GF-D8 (cell line): Measurements from ENCODE around the gene CDK6.
A peak's percentile ranks its signal among the peaks of the same experiment; 100 is the strongest.

Source experiments
- DNase-seq: peaks from one replicate; lab custom pipeline; 2025; lab: John Stamatoyannopoulos, UW

Gene CDK6

DNA sequence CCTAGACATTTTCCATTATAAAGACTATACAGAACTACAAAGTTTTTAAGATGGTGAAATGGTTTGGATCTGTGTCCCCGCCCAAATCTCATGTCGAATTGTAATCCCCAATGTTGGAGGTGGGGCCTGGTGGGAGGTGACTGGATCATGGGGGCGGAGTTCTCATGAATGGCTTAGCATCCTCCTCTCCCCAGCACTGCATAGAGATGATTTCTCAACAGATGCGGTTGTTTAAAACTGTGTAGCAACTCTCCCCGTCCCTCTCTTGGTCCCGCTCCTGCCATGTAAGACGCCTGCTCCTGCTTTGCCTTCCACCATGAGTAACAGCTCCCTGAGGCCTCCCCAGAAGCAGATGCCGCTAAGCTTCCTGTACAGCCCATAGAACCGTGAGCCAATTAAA, 247.8 kb downstream of the CDK6 start:
- peak; percentile 81 for DNase-seq

DNA sequence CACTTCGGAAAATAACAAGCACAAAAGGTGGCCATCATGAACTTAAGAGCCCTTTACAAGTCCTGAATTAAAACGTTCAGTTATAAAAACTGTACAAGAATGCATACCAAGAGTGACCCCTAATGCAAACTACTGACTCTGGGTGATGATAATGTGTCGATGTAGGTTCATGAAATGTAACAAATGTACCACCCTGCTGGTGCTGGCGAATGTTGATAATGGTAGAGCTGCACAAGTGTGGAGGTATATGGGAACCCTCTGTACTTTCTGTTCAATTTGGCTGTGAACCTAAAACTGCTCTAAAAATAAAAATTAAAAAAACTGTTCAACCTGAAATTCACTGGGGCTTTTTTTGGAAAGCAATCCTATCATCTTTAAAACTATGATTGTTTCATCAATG, 249.5 kb downstream of the CDK6 start:
- DNase-seq, result no peak

DNA sequence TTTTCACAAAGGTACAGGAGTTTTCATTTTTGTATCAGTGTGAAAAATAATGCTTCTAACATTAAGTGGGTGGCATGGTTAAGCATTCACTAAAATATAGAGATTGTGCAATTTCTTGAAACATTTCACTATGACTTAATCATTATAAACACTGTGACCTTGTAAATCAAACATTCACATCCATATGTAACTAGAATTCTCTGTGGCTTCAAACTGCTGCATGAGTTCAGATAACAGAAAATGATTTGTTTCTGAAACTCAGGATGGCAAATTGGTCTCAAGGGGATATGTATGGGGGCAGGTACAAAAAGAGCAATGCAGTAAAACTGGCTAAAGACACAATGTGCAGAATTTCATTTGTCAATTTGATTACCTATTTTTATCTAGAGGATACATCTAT, 250.0 kb downstream of the CDK6 start:
- no peak for DNase-seq

DNA sequence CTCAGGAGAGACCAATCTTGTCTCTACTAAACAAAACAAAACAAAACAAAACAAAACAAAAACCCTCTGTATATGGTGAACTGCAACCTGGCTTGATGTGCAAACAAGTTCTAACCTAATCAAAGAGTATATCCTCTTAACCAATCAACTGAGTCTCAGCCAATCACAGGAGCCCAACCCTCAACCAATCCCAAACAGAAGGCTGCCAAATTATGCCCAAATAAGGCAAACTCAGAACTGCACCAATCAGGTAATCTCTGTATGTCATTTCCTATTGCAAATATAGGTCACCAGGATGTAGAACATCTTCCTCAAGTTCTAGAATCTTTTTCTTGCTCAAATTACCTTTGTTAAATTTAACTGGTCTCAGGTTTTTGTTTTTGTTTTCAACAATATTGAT, 251.4 kb downstream of the CDK6 start:
- no peak for DNase-seq

DNA sequence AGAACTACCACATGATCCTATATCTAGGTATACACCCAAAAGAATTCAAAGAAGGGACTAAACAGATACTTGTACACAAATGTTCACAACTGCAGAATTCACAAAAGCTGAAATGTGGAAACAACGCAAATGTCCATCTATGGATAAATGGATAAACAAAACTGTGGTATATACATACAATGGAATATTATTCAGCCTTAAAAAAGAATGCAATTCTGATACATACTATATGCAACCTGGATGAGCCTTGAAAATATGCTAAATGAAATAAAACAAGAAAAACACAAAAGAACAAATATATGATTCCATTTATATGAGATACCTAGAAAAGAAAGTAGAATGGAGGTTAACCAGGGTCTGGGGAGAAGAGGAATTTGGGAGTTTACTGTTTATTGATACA, 253.4 kb downstream of the CDK6 start:
- DNase-seq, result no peak

DNA sequence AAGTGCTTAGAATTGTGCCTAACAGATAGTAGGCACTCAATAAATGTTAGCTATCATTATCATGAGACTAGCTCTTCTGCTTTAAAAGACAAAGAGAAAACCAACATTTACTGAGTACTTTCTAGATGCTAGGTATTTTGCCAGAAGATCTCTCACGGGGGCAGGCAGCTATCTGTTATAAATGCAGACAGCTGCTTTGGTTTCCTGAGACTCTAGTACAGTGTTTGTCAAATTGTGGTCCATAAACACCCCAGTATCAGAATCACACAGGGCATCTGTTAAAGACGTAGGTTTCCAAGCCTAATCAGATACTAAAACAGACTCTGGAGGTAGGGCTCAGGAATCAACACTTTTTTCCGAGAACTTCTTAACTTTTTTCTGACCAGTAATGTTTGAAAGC, 260.1 kb downstream of the CDK6 start:
- no peak for DNase-seq

DNA sequence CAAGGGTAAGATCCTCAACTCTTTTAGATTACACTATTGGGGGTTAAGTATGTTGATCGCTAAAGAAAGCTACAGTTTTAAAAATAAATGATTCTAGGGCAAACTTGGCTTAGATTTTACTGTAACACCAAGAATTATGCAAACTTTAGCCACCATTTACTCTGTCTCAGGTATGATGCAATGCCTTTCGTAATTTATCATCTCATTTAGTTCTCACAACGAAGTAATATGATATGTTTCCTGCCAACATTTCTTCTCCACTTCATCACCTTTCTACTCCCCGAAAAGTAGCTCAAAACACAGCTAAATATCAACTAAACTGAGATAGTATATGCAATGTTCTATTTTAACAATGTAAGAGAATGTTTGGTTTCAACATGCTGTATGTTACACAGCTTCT, 267.2 kb downstream of the CDK6 start:
- peak; percentile 38 for DNase-seq

DNA sequence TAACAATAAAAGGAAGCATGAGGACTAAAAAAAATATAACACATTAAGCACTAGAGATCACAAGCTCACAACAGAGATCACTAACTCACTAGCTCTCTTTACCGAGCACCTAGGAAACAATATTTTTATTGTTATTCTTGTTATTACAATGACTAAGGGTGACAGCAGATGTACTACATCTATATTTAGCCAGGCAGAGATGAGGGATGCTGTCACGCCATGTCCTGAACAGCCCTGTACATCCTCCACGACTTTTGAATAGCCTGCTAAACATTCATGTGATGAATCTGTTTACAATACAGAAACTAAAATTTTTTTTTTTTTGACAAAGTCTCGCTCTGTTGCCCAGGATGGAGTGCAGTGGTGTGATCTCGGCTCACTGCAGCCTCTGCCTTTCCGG, 268.9 kb downstream of the CDK6 start:
- no peak for DNase-seq

DNA sequence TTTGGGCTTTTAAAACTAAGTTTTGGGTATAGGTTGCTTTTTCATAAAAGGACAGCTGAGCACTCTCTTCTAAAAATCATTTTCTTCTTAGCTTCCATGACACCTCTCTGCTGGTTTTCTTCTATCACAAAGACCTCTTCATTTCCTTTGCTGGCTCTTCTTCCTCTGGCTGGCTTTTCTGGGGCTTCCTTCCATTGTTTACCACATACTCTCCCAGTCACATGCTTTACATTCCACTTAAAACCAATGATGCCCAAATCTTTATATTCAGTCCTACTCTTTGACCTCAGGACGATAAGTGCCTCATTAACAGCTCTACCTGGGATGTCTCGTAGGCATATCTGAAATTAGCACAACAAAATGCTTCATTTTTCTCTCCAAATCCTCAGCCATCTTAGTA, 273.0 kb downstream of the CDK6 start:
- DNase-seq, result no peak

DNA sequence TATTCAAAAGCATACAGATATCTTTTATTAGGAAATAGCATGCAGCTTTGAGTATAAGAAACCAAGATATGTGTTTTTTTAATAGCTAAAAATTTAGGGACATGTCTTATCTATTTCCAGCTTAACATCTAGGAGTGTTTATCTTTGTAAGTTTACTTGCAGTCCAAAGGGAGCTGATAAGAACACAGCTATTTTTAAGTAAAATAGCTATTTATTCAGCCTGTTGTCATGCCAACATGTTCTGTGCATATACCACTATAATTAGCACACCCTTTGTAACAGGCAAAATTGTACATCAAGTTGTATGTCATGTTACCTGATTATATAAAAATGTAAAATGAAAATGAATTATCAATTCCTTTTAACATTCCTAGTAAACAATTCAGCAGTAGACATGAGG, 275.8 kb downstream of the CDK6 start:
- no peak for DNase-seq

DNA sequence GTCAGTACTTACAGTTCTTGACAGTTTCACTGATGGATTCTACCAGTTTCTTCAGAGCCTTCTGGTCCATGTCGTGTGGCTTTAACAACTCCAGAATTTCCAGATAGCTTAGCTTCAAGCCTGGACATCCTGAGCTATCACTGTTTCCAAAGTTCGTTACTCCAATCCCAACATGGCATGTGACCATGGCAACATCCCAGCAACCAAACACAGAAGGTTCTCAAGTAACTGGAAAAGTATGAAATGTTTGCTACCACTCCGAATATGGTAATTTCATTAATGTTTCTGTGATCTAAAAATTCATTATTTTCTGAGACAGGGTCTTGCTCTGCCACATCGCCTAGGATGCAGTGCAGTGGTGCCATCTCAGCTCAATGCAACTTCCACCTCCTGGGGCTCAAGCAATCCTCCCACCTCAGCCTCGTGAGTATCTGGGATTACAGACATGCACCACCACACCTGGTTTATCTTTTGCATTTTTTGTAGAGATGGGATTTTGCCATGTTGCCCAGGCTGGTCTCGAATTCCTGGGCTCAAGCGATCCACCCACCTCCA, 278.5 kb downstream of the CDK6 start:
- DNase-seq, result no peak

DNA sequence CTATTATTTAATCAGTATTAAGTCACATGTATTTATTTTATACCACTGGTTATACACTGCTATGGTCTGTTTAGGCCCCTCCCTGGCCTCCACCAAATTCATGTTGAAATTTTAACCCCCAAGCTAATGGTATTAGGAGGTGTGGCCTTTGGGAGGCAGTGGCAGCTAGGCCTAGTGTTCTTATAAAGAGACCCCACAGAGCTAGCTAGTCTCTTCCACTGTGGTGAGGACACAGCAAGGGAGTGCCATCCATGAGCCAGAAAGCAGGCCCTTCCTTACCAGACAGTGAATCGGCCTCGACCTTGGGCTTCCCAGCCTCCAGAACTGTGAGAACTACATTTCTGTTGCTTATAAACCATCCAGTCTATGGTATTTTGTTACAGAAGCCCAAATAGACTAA, 279.1 kb downstream of the CDK6 start:
- DNase-seq, result no peak
